Measurements from ENCODE around the gene SLC7A8. TPM values are rescaled to one million over a fixed set of nuclear protein-coding genes. Genes with fewer than 3 reads are reported as not detected.

SLC7A8 gene
- total RNA-seq, 1 experiment from 2014 or later: 0.06 TPM

Small RNA genes lying within 50 kb of the gene (small RNA-seq; reads per million reads assigned to genes)
- gene AL049829.1: not detected
- not detected for gene RNU6-1138P

Other genes with a start within 250 kb of the SLC7A8 start
- gene HAUS4, start 226.6 kb downstream of the SLC7A8 start, total RNA-seq (2014; rRNA removed; shearing (Covaris generic)): 55.6 and 70.9 TPM in 2 replicates
- 89.2 and 89.8 TPM in 2 replicates for gene AJUBA, start 201.1 kb downstream of the SLC7A8 start, total RNA-seq (2014; rRNA removed; shearing (Covaris generic))
- gene C14orf93, start 173.5 kb downstream of the SLC7A8 start, total RNA-seq (2014; rRNA removed; shearing (Covaris generic)): 4.6 and 7.4 TPM in 2 replicates
- 335 and 366 TPM in 2 replicates for gene PSMB5, start 148.8 kb downstream of the SLC7A8 start, total RNA-seq (2014; rRNA removed; shearing (Covaris generic))
- 0.10 TPM in 1 of 2 replicates, not detected in the other for gene PSMB11, start 141.4 kb downstream of the SLC7A8 start, total RNA-seq (2014; rRNA removed; shearing (Covaris generic))
- 15.3 and 18.2 TPM in 2 replicates for gene CDH24, start 126.1 kb downstream of the SLC7A8 start, total RNA-seq (2014; rRNA removed; shearing (Covaris generic))
- gene ACIN1, start 88.5 kb downstream of the SLC7A8 start, total RNA-seq (2014; rRNA removed; shearing (Covaris generic)): 78.0 and 89.7 TPM in 2 replicates
- gene C14orf119, start 88.2 kb downstream of the SLC7A8 start, total RNA-seq (2014; rRNA removed; shearing (Covaris generic)): 82.8 and 89.1 TPM in 2 replicates
- gene CIROP, start 78.7 kb downstream of the SLC7A8 start, total RNA-seq (2014; rRNA removed; shearing (Covaris generic)): not detected in 2 replicates
- gene CEBPE, start 64.4 kb downstream of the SLC7A8 start, total RNA-seq (2014; rRNA removed; shearing (Covaris generic)): 0.13 TPM in 1 of 2 replicates, not detected in the other
- not detected in 2 replicates for gene RNF212B, start 54.3 kb upstream of the SLC7A8 start, total RNA-seq (2014; rRNA removed; shearing (Covaris generic))
- gene HOMEZ, start 102.5 kb upstream of the SLC7A8 start, total RNA-seq (2014; rRNA removed; shearing (Covaris generic)): 2.3 and 3.3 TPM in 2 replicates
- 3.2 and 4.0 TPM in 2 replicates for gene PPP1R3E, start 119.2 kb upstream of the SLC7A8 start, total RNA-seq (2014; rRNA removed; shearing (Covaris generic))
- gene BCL2L2, start 123.2 kb upstream of the SLC7A8 start, total RNA-seq (2014; rRNA removed; shearing (Covaris generic)): 14.0 and 16.5 TPM in 2 replicates
- 129 and 147 TPM in 2 replicates for gene PABPN1, start 137.8 kb upstream of the SLC7A8 start, total RNA-seq (2014; rRNA removed; shearing (Covaris generic))
- 1.2 and 5.5 TPM in 2 replicates for gene SLC22A17, start 169.2 kb upstream of the SLC7A8 start, total RNA-seq (2014; rRNA removed; shearing (Covaris generic))
- gene EFS, start 181.5 kb upstream of the SLC7A8 start, total RNA-seq (2014; rRNA removed; shearing (Covaris generic)): not detected in 2 replicates
- gene IL25, start 189.1 kb upstream of the SLC7A8 start, total RNA-seq (2014; rRNA removed; shearing (Covaris generic)): not detected in 2 replicates
- gene CMTM5, start 193.4 kb upstream of the SLC7A8 start, total RNA-seq (2014; rRNA removed; shearing (Covaris generic)): 0.10 TPM in 1 of 2 replicates, not detected in the other
- gene MYH6, start 224.6 kb upstream of the SLC7A8 start, total RNA-seq (2014; rRNA removed; shearing (Covaris generic)): 0.03 TPM in 1 of 2 replicates, not detected in the other